B cell (primary cell): ENCODE data around the gene HMOX2. TPM values are rescaled to one million over a fixed set of nuclear protein-coding genes. Genes with fewer than 3 reads are reported as not detected.

Experiments
- ATAC-seq: fragments of 200-7000 bp; cut with Tn5 transposase; one replicate; pipeline ENCODE4 v1.10.0; 2021; ENCODE audit warnings: low read depth, mild to moderate bottlenecking, moderate number of reproducible peaks, moderate library complexity
- CTCF ChIA-PET: fragments of 350-600 bp; sonication (Branson Sonifier 250); formaldehyde crosslinking; loops from one replicate; lab custom pipeline; 2021; ENCODE audit warnings: antibody characterized with exemption, inconsistent platforms; lab: Charles Lee
- POLR2A ChIA-PET: fragments of 350-600 bp; sonication (Branson Sonifier 250); formaldehyde crosslinking; loops from one replicate; lab custom pipeline; 2021; ENCODE audit warnings: antibody characterized with exemption; lab: Charles Lee
- DNase-seq: peaks from one replicate; pipeline ENCODE4 v3.0.0; 2013
- H2AFZ ChIP-seq: 2 replicates; pipeline ENCODE4 v1.6.1; 2012; ENCODE audit warnings: mild to moderate bottlenecking, low read depth, low read length; ENCODE audit not compliant: insufficient read depth, poor library complexity, severe bottlenecking
- H3K27ac ChIP-seq, 2 donors: 1 replicate in 1 of 2; 2 replicates in 1 of 2; pipeline ENCODE4 v1.5.1; 2012 to 2013; ENCODE audit warnings: low read length in 2 of 2, mild to moderate bottlenecking in 2 of 2, moderate library complexity in 1 of 2
- H3K27me3 ChIP-seq, 4 experiments: fragments of 200-600 bp in 1 of 4; sonication (generic) in 1 of 4; replicated peaks in 1 of 4; 1 replicate in 2 of 4; 2 replicates in 2 of 4; pipeline versions ENCODE4 v1.6.1 to v1.7.0; 2013 to 2016; ENCODE audit warnings: low read length in 3 of 4, mild to moderate bottlenecking in 2 of 4, mixed read lengths in 1 of 4, moderate library complexity in 1 of 4; ENCODE audit not compliant: insufficient read depth in 4 of 4, control insufficient read depth in 3 of 4; ENCODE audit errors: control extremely low read depth in 1 of 4
- H3K36me3 ChIP-seq, 2 experiments: replicated peaks in 1 of 2; 1 replicate in 1 of 2; 2 replicates in 1 of 2; pipeline versions ENCODE4 v1.6.1 to v1.7.1; 2013; ENCODE audit warnings: low read length in 1 of 2; ENCODE audit not compliant: insufficient read depth in 2 of 2, control insufficient read depth in 1 of 2; ENCODE audit errors: control extremely low read depth in 1 of 2, extremely low read depth in 1 of 2
- H3K4me1 ChIP-seq, 2 donors: fragments of 200-600 bp in 1 of 2; sonication (generic) in 1 of 2; 1 replicate in 1 of 2; 2 replicates in 1 of 2; pipeline versions ENCODE4 v1.5.1 to v1.6.1; 2013 to 2017; ENCODE audit warnings: low read length in 2 of 2; ENCODE audit not compliant: control insufficient read depth in 2 of 2, insufficient read depth in 2 of 2
- H3K4me2 ChIP-seq: replicated peaks from 2 replicates; pipeline ENCODE3; 2012; ENCODE audit warnings: mild to moderate bottlenecking, low read depth, low read length; ENCODE audit not compliant: poor library complexity, severe bottlenecking
- H3K4me3 ChIP-seq, 5 experiments: fragments of 200-600 bp in 1 of 5; sonication (generic) in 1 of 5; 1 replicate in 3 of 5; 2 replicates in 2 of 5; pipeline versions ENCODE4 v1.5.1 to v1.7.0; 2011 to 2016; ENCODE audit warnings: low read length in 4 of 5, mild to moderate bottlenecking in 4 of 5, low read depth in 2 of 5, control low read depth in 1 of 5, moderate library complexity in 1 of 5; ENCODE audit not compliant: insufficient read depth in 1 of 5; ENCODE audit errors: control extremely low read depth in 1 of 5, extremely low read depth in 1 of 5
- H3K79me2 ChIP-seq: fragments of 200-600 bp; sonication (generic); one replicate; pipeline ENCODE4 v1.6.0; 2016; ENCODE audit warnings: low read length; ENCODE audit not compliant: control insufficient read depth, insufficient read depth
- H3K9ac ChIP-seq: fragments of 200-600 bp; sonication (generic); 2 replicates; pipeline ENCODE4 v1.6.1; 2017; ENCODE audit warnings: mild to moderate bottlenecking, low read length, moderate library complexity
- H3K9me3 ChIP-seq, 3 donors: one replicate each; pipeline versions ENCODE4 v1.6.1 to v1.7.1; 2013; ENCODE audit warnings: low read length in 2 of 3; ENCODE audit not compliant: control insufficient read depth in 2 of 3, insufficient read depth in 1 of 3; ENCODE audit errors: control extremely low read depth in 1 of 3
- H4K20me1 ChIP-seq: 2 replicates; pipeline ENCODE4 v1.6.0; 2012; ENCODE audit warnings: mild to moderate bottlenecking, low read length; ENCODE audit not compliant: insufficient read depth, control insufficient read depth, poor library complexity, severe bottlenecking
- H3K27ac Mint-ChIP-seq: one replicate; pipeline ENCODE4 v1.8.0; 2021; ENCODE audit warnings: mixed read lengths
- H3K27me3 Mint-ChIP-seq: one replicate; pipeline ENCODE4 v1.8.0; 2021; ENCODE audit warnings: mixed read lengths
- H3K4me1 Mint-ChIP-seq: one replicate; pipeline ENCODE4 v1.8.0; 2021; ENCODE audit warnings: mixed read lengths
- H3K4me3 Mint-ChIP-seq: one replicate; pipeline ENCODE4 v1.8.0; 2021; ENCODE audit warnings: mixed read lengths
- H3K9me3 Mint-ChIP-seq: one replicate; pipeline ENCODE4 v1.8.0; 2022; ENCODE audit warnings: mixed read lengths; ENCODE audit not compliant: insufficient read depth
- CTCF ChIP-seq: fragments of 200-600 bp; IDR thresholded peaks from one replicate; pipeline ENCODE4 v1.8.0; 2022; ENCODE audit warnings: antibody characterized with exemption, mild to moderate bottlenecking
- EZH2 ChIP-seq: IDR thresholded peaks from 2 replicates; pipeline ENCODE4 v1.6.1; 2012; ENCODE audit warnings: borderline replicate concordance, low read depth, mild to moderate bottlenecking, moderate library complexity, low read length; ENCODE audit not compliant: insufficient read depth, poor library complexity, severe bottlenecking
- WGBS: methylation state at CpG from one replicate; pipeline ENCODE4 v1.1.5; 2013; ENCODE audit warnings: missing lambda C conversion rate; ENCODE audit not compliant: insufficient coverage; 5-methylcytosine and 5-hydroxymethylcytosine counted together
- intact Hi-C: fragments of 100-400 bp; cut with micrococcal nuclease; formaldehyde crosslinking; loops from one replicate; pipeline ENCODE4 v1.10.0; 2022
- polyA plus RNA-seq: library from polyadenylated mRNA; depleted of rRNA; stranded (reverse); fragments of >200 nt; gene quantifications from 2 replicates; pipeline ENCODE4 v1.2.3, GENCODE V29; 2012
- total RNA-seq, 2 donors: library from RNA; stranded (reverse); fragments of 120-200 nt in 1 of 2; gene quantifications; 1 replicate in 1 of 2; 2 replicates in 1 of 2; pipeline versions ENCODE4 v1.2.3 to v1.2.4, GENCODE V29; 2013 to 2022

Gene HMOX2
- total and polyA plus RNA-seq, 2 donors (not counting 1 experiment from before 2014, with no cell fraction given), result 36.5 to 39.0 TPM

GRCh38 chr16:4532238-4532637 is 56.0 kb downstream of the HMOX2 start:
- CTCF ChIA-PET, result interaction anchor here (1.4 kb wide), 1 partner anchor 18 kb away, joined by 3 read pairs; no protein-coding TSS in a partner anchor
- ATAC-seq, result no peak
- over 99% methylated on average over 10 of the region's 10 CpGs for WGBS
- no peaks in the 10 kb centered on the region for H3K27me3 Mint-ChIP-seq
- H2AFZ ChIP-seq, result no peak overlapping the region
- H3K9me3 Mint-ChIP-seq, result no peaks in the 10 kb centered on the region
- peaks cover 44% of the 10 kb centered on the region for H3K79me2 ChIP-seq
- no peaks in the 10 kb centered on the region for H4K20me1 ChIP-seq
- H3K9ac ChIP-seq, result no peak overlapping the region
- intact Hi-C loops, result no loop called here
- no peak overlapping the region for H3K27ac Mint-ChIP-seq
- peaks cover 14 to 25% of the 10 kb centered on the region in 2 donors for H3K4me1 ChIP-seq
- peaks cover 0 to 5% of the 10 kb centered on the region in 2 experiments for H3K36me3 ChIP-seq
- H3K4me3 Mint-ChIP-seq, result no peak overlapping the region
- H3K4me1 Mint-ChIP-seq, result peaks cover 28% of the 10 kb centered on the region
- TF ChIP-seq EZH2, result no peak
- DNase-seq, result no peak
- no peaks in the 10 kb centered on the region for H3K27me3 ChIP-seq
- H3K4me3 ChIP-seq, result no peak overlapping the region
- no peak overlapping the region for H3K4me2 ChIP-seq
- POLR2A ChIA-PET, result no interaction called here
- H3K27ac ChIP-seq, result no peak overlapping the region
- H3K9me3 ChIP-seq, result peaks cover 0 to 2% (median 0%) of the 10 kb centered on the region in 3 donors

- ChIA-PET CTCF (no interaction called here), POLR2A (no interaction called here)
- no peak overlapping the region for H2AFZ ChIP-seq
- H3K4me3 ChIP-seq, result no peak overlapping the region
- H3K4me2 ChIP-seq, result no peak overlapping the region
- peaks cover 21 to 26% of the 10 kb centered on the region in 2 donors for H3K4me1 ChIP-seq
- ATAC-seq (no peak), DNase-seq (no peak)
- no peak overlapping the region for H3K9ac ChIP-seq
- Mint-ChIP-seq H3K4me1 (peaks cover 25% of the 10 kb centered on the region), H3K27ac (no peak overlapping the region), H3K27me3 (no peaks in the 10 kb centered on the region), H3K9me3 (no peaks in the 10 kb centered on the region), H3K4me3 (no peak overlapping the region)
- H3K36me3 ChIP-seq, result peaks cover 0 to 5% of the 10 kb centered on the region in 2 experiments
- no peak overlapping the region for H3K27ac ChIP-seq
- TF ChIP-seq EZH2, result no peak
- TF ChIP-seq CTCF, result no peak
- 98% methylated on average over 6 of the region's 6 CpGs for WGBS
- peaks cover 56% of the 10 kb centered on the region for H3K79me2 ChIP-seq
- H4K20me1 ChIP-seq, result no peaks in the 10 kb centered on the region
- no peaks in the 10 kb centered on the region for H3K9me3 ChIP-seq
- H3K27me3 ChIP-seq, result no peaks in the 10 kb centered on the region
- intact Hi-C loops, result no loop called here
Measured at GRCh38 chr16:4533490-4533889, 57.3 kb downstream of the HMOX2 start.
